ENCODE results near the gene WFDC5.
"Not testable (repeated sequence)": the region's sequence is repeated elsewhere in the genome, so short reads cannot be mapped to it uniquely, and the experiment has no call there.

WFDC5 gene

DNA sequence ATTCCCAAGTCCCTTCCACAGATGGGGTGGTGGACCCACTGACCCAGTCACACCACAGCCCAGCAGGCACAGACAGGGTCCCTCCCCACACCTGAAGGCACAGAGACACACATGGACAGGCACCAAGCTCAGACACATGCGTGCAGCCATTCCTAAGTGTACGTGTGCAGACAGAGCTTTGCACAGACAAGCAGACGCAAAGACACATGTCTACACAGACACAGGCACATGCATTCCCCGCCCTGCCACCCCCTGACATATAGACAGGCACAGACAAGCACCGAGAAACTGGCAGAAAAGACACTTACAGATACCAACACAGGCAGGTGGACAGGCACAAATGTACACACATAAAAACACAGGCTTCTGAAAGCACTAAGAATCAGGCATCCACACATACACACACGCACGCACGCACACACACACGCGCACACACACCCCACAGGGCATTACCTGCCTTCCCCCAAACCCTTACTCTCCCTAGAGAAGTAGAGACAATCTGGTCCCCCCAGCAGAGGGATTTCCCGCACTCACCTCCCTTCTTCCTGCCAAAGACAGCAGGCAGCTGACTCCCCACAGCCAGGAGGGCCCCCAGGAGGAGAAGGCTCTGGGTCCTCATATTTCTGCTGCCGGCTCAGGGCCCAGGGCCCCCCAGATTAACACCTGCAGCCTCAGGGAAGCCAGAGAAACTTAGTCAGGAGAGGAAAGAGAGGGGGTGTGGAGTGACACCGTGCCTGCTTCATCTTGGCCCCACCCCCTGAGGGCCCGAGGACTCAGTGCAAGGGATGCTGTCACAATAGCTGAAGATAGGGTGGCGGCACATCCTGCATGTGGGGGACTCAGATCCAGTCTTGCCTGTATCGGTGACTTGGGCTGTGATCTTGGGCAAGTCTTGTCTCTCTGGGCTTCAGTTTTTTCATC lies at the start of gene WFDC5:
Gene WFDC5, minus strand, starts transcription at position 710 of the 921 bp plus-strand sequence. Its CDS starts 91 bp downstream, at position 619.
- no peak for DNase-seq (ENCODE audit: low spot score)

DNA sequence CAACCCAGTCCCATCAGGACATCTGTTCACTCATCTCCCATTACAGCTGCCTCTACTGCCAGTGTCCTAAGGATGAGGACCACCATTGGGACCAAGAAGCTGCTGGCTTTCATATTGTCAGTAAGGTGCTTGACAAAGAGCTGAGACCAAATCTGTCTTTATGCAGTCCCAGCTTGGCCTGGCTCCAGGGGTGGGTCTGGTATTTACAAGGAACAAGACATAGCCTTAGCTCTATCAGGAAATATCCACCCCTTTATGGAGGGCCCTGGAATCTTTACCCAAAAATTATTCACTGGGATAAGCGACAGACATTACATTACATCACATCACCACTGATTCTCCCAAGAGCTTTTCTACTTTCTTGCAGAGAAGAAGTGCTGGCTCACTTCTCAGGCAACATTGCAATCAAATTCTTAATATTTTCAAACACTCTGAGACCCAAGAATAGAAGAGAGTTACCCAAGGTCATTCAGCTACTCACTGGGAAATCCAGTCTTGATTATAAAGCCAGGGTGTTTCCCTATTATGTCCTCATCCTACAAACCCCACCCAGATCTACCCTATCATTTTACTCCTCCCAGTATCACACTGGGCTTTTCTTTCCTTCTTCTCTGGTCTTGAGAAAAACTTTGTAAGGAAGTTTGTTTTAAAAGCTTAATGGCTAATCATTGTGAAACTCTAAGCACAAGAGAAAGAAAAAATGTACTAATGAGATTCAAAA lies 48.3 kb upstream of the WFDC5 start:
- DNase-seq (ENCODE audit: low spot score), result no peak

DNA sequence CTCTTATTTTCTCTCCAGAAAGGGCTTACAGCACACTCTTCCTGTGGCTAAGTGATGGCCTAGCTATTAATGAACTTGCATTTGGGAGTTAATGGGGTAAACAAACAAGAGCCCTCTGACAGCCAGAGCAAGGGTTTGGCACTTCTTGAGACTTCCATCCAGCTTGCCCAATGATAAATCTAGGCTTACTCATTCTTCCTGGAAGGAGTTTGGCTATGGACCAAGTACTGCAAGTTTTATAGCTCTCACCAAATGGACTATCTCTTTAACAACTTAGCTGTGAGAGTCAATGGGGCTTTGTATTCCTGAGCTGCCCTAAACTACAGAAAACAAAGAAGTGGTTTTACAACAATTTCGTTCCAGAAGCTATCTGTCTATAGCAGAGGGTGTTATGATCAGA lies 43.0 kb upstream of the WFDC5 start:
- no peak for DNase-seq (ENCODE audit: low spot score)

DNA sequence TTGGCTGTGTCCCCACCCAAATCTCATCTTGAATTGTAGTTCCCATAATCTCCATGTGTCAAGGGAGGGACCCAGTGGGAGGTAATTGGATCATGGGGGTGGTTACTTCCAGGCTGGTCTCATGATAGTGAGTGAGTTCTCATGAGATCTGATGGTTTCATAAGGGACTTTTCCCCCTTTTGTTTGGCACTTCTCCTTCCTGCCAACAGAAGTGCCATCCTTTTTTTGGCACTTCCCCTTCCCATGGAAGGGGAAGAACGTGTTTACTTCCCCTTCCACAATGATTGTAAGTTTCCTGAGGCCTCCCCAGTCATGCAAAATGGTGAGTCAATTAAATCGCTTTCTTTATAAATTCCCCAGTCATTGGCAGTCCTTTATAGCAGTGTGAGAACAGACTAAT lies 41.7 kb upstream of the WFDC5 start:
- no peak for DNase-seq (ENCODE audit: low spot score)

DNA sequence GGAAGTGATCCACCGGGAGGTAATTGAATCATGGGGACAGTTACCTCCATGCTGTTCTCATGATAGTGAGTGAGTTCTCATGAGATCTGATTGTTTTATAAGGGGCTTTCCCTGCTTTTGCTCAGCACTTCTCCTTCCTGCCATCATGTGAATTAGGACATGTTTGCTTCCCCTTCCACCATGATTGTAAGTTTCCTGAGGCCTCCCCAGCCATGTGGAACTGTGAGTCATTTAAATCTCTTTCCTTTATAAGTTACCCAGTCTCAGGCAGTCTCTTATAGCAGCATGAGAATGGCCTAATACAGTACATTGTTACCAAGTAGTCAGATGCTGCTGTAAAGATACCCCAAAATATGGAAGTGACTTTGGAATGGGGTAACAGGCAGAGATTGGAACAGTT lies 39.8 kb upstream of the WFDC5 start:
- not testable (repeated sequence) for DNase-seq (ENCODE audit: low spot score)

DNA sequence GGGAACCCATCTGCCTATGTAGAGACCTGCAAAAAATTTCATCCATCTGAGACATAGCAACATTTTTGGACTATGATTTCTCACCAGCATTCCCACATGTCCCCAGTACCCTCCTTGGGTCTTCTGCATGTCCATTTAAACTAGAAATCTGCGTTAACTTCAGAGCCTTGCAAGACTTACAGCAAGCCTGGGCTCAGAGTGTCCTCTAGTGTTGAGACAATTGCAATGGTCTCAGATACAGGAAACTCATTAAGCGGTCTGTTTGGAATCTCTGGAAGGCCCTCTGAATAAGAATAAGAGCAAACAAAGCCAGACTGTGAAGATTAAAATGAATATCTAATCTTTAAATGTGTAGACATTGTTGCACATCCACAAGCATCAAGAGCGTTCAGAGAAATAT lies 39.2 kb upstream of the WFDC5 start:
- DNase-seq (ENCODE audit: low spot score), result no peak

GRCh38 chr20:45153752-45154151 lies 38.8 kb upstream of the WFDC5 start:
- no peak for DNase-seq (ENCODE audit: low spot score)

- no peak for DNase-seq (ENCODE audit: low spot score)
These were observed 38.2 kb upstream of the WFDC5 start for GRCh38 chr20:45153147-45153546.

DNA sequence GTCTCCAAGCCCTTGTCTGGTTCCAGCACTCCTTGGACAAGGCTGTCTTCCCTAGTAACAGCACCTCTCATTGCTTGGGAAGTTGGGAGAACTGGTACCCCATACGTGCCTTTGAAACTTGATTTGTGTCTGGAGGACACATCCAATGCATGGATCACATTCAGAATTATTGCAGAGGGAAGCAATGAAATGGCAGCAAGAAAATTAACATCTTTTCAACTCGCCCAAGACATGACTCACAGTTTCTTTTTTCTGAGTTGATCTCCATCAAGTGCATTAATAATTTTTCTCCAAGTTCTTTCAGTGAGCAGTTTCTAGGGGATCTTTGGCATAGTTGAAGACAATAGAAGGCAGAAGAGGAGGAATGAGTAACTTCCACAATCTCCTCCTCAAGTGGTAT lies 37.4 kb upstream of the WFDC5 start:
- DNase-seq (ENCODE audit: low spot score), result no peak

DNA sequence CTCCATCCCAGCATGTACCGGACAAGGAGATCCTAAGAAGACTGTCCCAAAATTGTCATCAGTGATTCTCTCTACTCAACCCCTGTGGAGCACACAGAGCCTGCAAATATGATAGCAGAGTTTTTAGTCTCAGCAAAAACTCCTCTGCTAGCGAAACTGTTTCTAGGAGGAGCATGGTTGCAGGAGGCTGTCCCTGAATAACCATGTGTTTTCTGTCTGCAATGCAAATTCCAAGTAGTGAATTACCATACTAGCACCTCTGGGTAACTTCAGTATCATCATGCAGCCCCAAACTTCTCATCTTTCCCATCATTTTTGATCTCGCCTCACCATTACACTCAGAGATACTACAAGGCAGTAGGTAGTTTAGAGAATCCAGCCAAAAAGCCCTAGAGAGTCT lies 34.1 kb upstream of the WFDC5 start:
- no peak for DNase-seq (ENCODE audit: low spot score)

- DNase-seq (ENCODE audit: low spot score), result no peak
These were observed 25.9 kb upstream of the WFDC5 start for GRCh38 chr20:45140836-45141235.

GRCh38 chr20:45139733-45140375 lies 24.9 kb upstream of the WFDC5 start:
- DNase-seq (ENCODE audit: low spot score), result not testable (repeated sequence)

DNA sequence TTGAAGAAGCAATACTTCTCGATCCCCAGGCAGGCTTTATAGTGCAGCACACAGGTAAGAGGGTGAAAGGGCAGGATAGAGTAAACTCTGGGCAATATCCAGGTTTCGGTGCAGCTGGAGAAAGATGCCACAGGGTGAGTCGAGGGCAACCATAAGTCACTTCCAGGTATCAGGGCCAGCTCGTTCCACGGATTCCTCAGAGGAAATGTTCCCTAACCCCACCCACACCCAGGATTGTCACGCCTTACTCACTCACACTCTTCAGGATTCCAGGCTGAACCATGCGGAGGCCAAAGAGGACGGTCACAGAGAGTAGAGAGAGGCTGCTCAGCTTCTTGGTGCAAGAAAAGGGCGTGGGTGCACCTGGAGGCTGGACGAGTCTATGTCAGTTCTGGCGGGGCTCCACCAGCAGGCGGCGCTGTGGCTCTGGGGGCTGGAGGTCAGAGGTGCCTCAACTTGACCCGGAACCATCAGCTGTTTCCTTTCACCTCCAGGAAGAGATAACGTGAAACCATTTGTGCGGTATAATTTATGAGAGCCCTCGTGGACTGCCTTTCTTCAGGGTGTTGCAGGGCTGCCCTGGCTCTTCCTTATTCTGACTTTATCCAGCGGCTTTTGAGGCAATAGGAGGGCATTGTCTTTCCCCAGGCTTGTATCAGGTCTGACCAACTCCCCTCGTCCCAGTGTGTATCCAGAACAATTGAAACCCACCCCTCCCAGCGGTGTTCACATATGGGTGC lies 23.8 kb upstream of the WFDC5 start:
- peak; percentile 86 for DNase-seq (ENCODE audit: low spot score)

- no peak for DNase-seq (ENCODE audit: low spot score)
These were observed 21.9 kb upstream of the WFDC5 start for GRCh38 chr20:45136911-45137310.

DNA sequence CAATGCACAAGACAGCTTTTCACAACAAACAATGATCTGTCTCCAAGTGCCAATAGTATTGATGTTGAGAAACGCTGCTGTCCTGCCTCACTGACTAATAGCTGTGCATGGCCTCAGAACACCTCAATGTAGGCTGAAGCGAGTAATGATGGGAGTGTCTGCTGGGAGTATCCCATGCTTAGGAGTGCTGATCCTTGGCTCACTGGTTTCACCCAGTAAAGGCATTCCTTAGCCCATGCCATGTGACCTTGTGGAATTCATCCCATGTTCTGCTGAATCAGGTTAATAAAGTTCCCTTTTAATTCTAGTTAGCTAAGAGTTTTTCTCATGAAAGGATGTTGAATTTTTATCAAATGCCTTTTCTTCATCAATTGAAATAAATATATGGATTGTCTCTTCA lies 13.1 kb upstream of the WFDC5 start:
- no peak for DNase-seq (ENCODE audit: low spot score)

DNA sequence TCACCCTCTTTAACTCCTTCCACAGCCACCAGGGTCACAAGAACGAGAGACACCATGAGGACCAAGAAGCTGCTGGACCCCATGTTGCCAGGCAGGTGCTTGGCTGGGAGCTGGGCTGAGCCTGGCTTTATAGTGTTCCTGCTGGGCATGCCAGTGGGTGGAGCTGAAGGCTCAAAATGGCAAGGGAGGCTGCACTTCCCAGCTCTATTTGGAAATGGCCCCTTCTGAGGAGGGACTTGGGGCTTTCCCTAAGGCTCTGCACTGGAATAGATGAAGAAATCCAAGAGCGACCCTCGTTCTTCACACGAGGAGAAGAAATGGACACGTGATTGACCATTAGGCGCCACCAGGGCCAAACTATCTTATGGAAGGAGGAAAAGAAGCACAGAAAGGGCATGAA lies 9.4 kb upstream of the WFDC5 start, which contains the start of gene WFDC12:
Gene WFDC12, minus strand, starts transcription at position 101 of the 400 bp plus-strand sequence. Its CDS starts 18 bp downstream, at position 83.
- no peak for DNase-seq (ENCODE audit: low spot score)

DNA sequence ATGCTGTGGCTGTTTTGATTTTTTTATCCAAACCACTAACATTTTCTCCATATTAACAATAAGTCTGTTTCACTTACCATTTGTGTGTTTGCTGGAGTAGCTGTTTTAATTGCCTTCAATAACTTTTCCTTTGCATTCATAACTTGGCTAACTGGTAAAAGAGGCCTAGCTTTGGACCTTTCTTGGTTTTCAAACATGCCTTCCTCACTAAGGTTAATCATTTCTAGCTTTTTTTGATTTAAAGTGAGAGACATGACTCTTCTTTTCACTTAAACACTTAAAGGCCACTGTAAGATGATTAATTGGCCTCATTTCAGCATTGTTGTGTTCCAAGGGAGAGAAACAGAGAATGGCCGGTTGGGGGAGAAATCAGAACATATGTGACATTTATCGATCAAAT lies 6.4 kb upstream of the WFDC5 start:
- no peak for DNase-seq (ENCODE audit: low spot score)

GRCh38 chr20:45119556-45120266 lies 4.7 kb upstream of the WFDC5 start:
- no peak for DNase-seq (ENCODE audit: low spot score)

DNA sequence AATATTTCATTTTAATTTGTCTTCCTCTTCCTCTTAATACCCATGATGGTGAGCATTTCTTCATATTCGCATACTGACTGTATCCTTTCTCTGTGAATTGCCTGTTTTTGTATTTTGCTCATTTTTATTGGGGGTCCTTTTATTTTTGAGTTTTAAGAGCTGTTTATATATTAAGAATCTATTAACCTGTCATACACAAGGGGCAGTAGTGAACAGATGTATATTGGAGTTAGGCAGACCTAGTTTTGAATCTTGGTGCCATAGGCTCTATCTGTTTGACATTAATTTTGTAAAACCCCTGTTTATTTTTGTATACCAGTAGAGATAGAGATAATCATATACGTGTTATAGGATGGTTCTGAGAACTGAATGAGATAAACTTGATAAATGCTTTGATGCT lies 3.1 kb upstream of the WFDC5 start:
- no peak for DNase-seq (ENCODE audit: low spot score)

GRCh38 chr20:45117581-45117980 lies 2.6 kb upstream of the WFDC5 start:
- no peak for DNase-seq (ENCODE audit: low spot score)

GRCh38 chr20:45115829-45116228 lies 855 bp upstream of the WFDC5 start:
- no peak for DNase-seq (ENCODE audit: low spot score)
